Measurements from ENCODE around the gene DHX8. TPM values are rescaled to one million over a fixed set of nuclear protein-coding genes. Genes with fewer than 3 reads are reported as not detected.
A peak's percentile ranks its signal among the peaks of the same experiment; 100 is the strongest.

DHX8 gene
- total and polyA plus RNA-seq, 2 of the 8 experiments (the other 6 are each of a cell fraction or from before 2014, with no cell fraction given): 30.5 to 59.4 TPM

GRCh38 chr17:43550754-43551153, 67.0 kb downstream of the DHX8 start:
- H3K9ac ChIP-seq (replicated peaks in 1 of 4; ENCODE audit: extremely low read depth in 1 of 4, low read depth in 3 of 4, low read length in 3 of 4): no peak overlapping the region
- H3K4ac ChIP-seq (replicated peaks; ENCODE audit: insufficient read length, low read depth, low read length): no peak overlapping the region
- no peak overlapping the region for H2BK15ac ChIP-seq (ENCODE audit: low read length)
- no peaks in the 10 kb centered on the region for H3K79me1 ChIP-seq (ENCODE audit: low read depth, low read length)
- peaks cover 11 to 35% (median 18%) of the 10 kb centered on the region in 4 experiments for H3K4me1 ChIP-seq (replicated peaks in 1 of 4; ENCODE audit: control insufficient read depth in 3 of 4, insufficient read depth in 4 of 4, low read length in 3 of 4)
- H2BK20ac ChIP-seq (ENCODE audit: low read length): no peak overlapping the region
- H4K8ac ChIP-seq (ENCODE audit: extremely low read depth, insufficient read depth, low read length): no peak overlapping the region
- no peaks in the 10 kb centered on the region for H3K79me2 ChIP-seq (ENCODE audit: control insufficient read depth in 1 of 2, insufficient read depth in 2 of 2, low read length in 2 of 2)
- no peaks in the 10 kb centered on the region for H3K36me3 ChIP-seq (ENCODE audit: control insufficient read depth in 2 of 4, insufficient read depth in 4 of 4, low read length in 3 of 4)
- 0 out of 2 replicates have a peak overlapping the region, but pooled peaks have one; percentile 27 for H2BK12ac ChIP-seq (ENCODE audit: low read depth, low read length)
- no peak overlapping the region for H2AFZ ChIP-seq (ENCODE audit: low read length)
- FAIRE-seq (no peak), DNase-seq (ENCODE audit: low read depth in 1 of 2, low spot score in 2 of 2) (no peak)
- H3K23ac ChIP-seq (ENCODE audit: insufficient read length): no peak overlapping the region
- H3K27me3 ChIP-seq (replicated peaks in 1 of 4; ENCODE audit: control insufficient read depth in 3 of 4, extremely low read depth in 1 of 4, insufficient read depth in 3 of 4, low read length in 3 of 4): peaks cover 0 to 12% (median 7%) of the 10 kb centered on the region in 4 experiments; a peak in 5 of 7 replicates
- no peak overlapping the region for H2BK5ac ChIP-seq (ENCODE audit: low read depth, low read length)
- H3K23me2 ChIP-seq (ENCODE audit: low read depth, low read length): peaks cover 8% of the 10 kb centered on the region
- H3K4me2 ChIP-seq (ENCODE audit: insufficient read depth in 1 of 2, low read depth in 2 of 2, low read length in 2 of 2): no peak overlapping the region
- 0 out of 2 replicates have a peak overlapping the region, but pooled peaks have one; percentile 9 for H2AK5ac ChIP-seq (ENCODE audit: low read depth, low read length)
- H4K5ac ChIP-seq (ENCODE audit: insufficient read length, low read depth, low read length): no peak overlapping the region
- H2BK120ac ChIP-seq (replicated peaks; ENCODE audit: low read depth, low read length): no peak overlapping the region
- H4K91ac ChIP-seq (replicated peaks; ENCODE audit: insufficient read length, low read length): no peak overlapping the region
- no peak overlapping the region for H3K4me3 ChIP-seq (ENCODE audit: extremely low read depth in 1 of 4, insufficient read depth in 2 of 4, low read depth in 3 of 4, low read length in 4 of 4)
- H3K14ac ChIP-seq (ENCODE audit: insufficient read length): no peak overlapping the region
- POLR2A ChIA-PET (ENCODE audit: partially characterized antibody): no interaction called here
- no peaks in the 10 kb centered on the region; a peak in 1 of 4 replicates for H3K9me3 ChIP-seq (ENCODE audit: insufficient read depth in 2 of 2, low read depth in 1 of 2, low read length in 1 of 2)
- H4K20me1 ChIP-seq (replicated peaks in 1 of 2; ENCODE audit: control insufficient read depth in 1 of 2, insufficient read depth in 2 of 2, low read length in 2 of 2): no peaks in the 10 kb centered on the region
- no peak overlapping the region for H3K18ac ChIP-seq (ENCODE audit: extremely low read depth, low read length)
- 85% methylated on average over 4 of the region's 4 CpGs; no CpG with 5 or more reads in 1 of the 2 experiments for WGBS, 2 experiments (ENCODE audit: extremely low coverage in 1 of 2, insufficient coverage in 1 of 2, insufficient read length in 1 of 2, insufficient replicate concordance in 2 of 2, low coverage in 1 of 2, low lambda C conversion rate in 2 of 2, missing lambda C conversion rate in 1 of 2)
- CTCF ChIA-PET (ENCODE audit: partially characterized antibody): interaction anchor here (0.9 to 1.9 kb wide), 3 partner anchors 26 to 114 kb away, joined by 3 to 11 read pairs (median 3); no protein-coding TSS in a partner anchor
- no peak overlapping the region for H3K56ac ChIP-seq (replicated peaks; ENCODE audit: insufficient read length, low read depth, low read length)
- H3K27ac ChIP-seq (ENCODE audit: low read depth, low read length): no peak overlapping the region
- TF ChIP-seq CHD1 (IDR thresholded peaks at IDR 0.05; ENCODE audit: low read depth, low read length) (no peak), SRF (IDR thresholded peaks at IDR 0.05; ENCODE audit: low read depth, low read length) (no peak), POLR2A (IDR thresholded peaks at IDR 0.05; ENCODE audit: control extremely low read depth in 1 of 2, low read depth in 2 of 2, low read length in 2 of 2) (no peak), TBP (IDR thresholded peaks at IDR 0.05; ENCODE audit: low read depth, low read length) (no peak), MAFK (IDR thresholded peaks at IDR 0.05; ENCODE audit: low read depth, low read length) (no peak), CBX8 (IDR thresholded peaks at IDR 0.05; ENCODE audit: borderline replicate concordance, low read depth, low read length) (no peak), SUZ12 (IDR thresholded peaks at IDR 0.05; ENCODE audit: low read length) (no peak), SP2 (IDR thresholded peaks at IDR 0.05; ENCODE audit: low read length) (no peak), HDAC2 (IDR thresholded peaks at IDR 0.05; ENCODE audit: borderline replicate concordance in 1 of 2, low read depth in 2 of 2, low read length in 2 of 2) (no peak), CTBP2 (IDR thresholded peaks at IDR 0.05; ENCODE audit: borderline replicate concordance, insufficient read depth, insufficient read length, low read length) (no peak), TAF1 (IDR thresholded peaks at IDR 0.05; ENCODE audit: low read depth, low read length) (no peak), SP1 (IDR thresholded peaks at IDR 0.05; ENCODE audit: low read depth, low read length) (no peak)

All from H1 (cell line).